Measurements from ENCODE around the gene PIK3R6.

The PIK3R6 gene

GRCh38 chr17:8841844-8842243 lies 25.6 kb downstream of the PIK3R6 start:
- DNase-seq (ENCODE audit: insufficient read length, low spot score) (no peak), FAIRE-seq (no peak)
- TF ChIP-seq PAX5 (IDR thresholded peaks at IDR 0.05; ENCODE audit: insufficient read depth, low read length, severe bottlenecking) (no peak), POU2F2 (IDR thresholded peaks at IDR 0.05; ENCODE audit: low read depth, low read length) (no peak), POLR2AphosphoS5 (IDR thresholded peaks at IDR 0.05; ENCODE audit: low read depth, low read length) (no peak), POLR2A (IDR thresholded peaks at IDR 0.05; ENCODE audit: low read depth, low read length) (0 out of 2 replicates have a peak, but pooled peaks have one; percentile 13)

- no peak for TF ChIP-seq POLR2A (IDR thresholded peaks at IDR 0.05; ENCODE audit: low read depth, low read length)
- TF ChIP-seq PAX5 (IDR thresholded peaks at IDR 0.05; ENCODE audit: insufficient read depth, low read length, severe bottlenecking) = no peak
- no peak for TF ChIP-seq POU2F2 (IDR thresholded peaks at IDR 0.05; ENCODE audit: low read depth, low read length)
- no peak for TF ChIP-seq TAF1 (IDR thresholded peaks at IDR 0.05; ENCODE audit: low read depth, low read length)
- no peak for TF ChIP-seq POLR2AphosphoS5 (IDR thresholded peaks at IDR 0.05; ENCODE audit: low read depth, low read length)
- TF ChIP-seq SPI1 (IDR thresholded peaks at IDR 0.05; ENCODE audit: low read depth, low read length) = no peak
- no peak for DNase-seq (ENCODE audit: insufficient read length, low spot score)
- no peak for FAIRE-seq
Measured at GRCh38 chr17:8839410-8839935, 28.0 kb downstream of the PIK3R6 start.

- no peak for FAIRE-seq
- DNase-seq (ENCODE audit: insufficient read length, low spot score) = no peak
- no peak for TF ChIP-seq PAX5 (IDR thresholded peaks at IDR 0.05; ENCODE audit: insufficient read depth, low read length, severe bottlenecking)
- TF ChIP-seq TAF1 (IDR thresholded peaks at IDR 0.05; ENCODE audit: low read depth, low read length) = no peak
- TF ChIP-seq POLR2A (IDR thresholded peaks at IDR 0.05; ENCODE audit: low read depth, low read length) = no peak
- no peak for TF ChIP-seq POLR2AphosphoS5 (IDR thresholded peaks at IDR 0.05; ENCODE audit: low read depth, low read length)
- no peak for TF ChIP-seq POU2F2 (IDR thresholded peaks at IDR 0.05; ENCODE audit: low read depth, low read length)
- no peak for TF ChIP-seq SPI1 (IDR thresholded peaks at IDR 0.05; ENCODE audit: low read depth, low read length)
Measured at GRCh38 chr17:8838551-8839095, 28.9 kb downstream of the PIK3R6 start.

GRCh38 chr17:8837563-8838075 lies 29.9 kb downstream of the PIK3R6 start:
- TF ChIP-seq TAF1 (IDR thresholded peaks at IDR 0.05; ENCODE audit: low read depth, low read length) = no peak
- no peak for TF ChIP-seq SPI1 (IDR thresholded peaks at IDR 0.05; ENCODE audit: low read depth, low read length)
- TF ChIP-seq PAX5 (IDR thresholded peaks at IDR 0.05; ENCODE audit: insufficient read depth, low read length, severe bottlenecking) = no peak
- no peak for TF ChIP-seq POU2F2 (IDR thresholded peaks at IDR 0.05; ENCODE audit: low read depth, low read length)
- peak; percentile 25; the same call in 1 of the 2 replicates for TF ChIP-seq POLR2A (IDR thresholded peaks at IDR 0.05; ENCODE audit: low read depth, low read length)
- peak; percentile 43; the same call in 1 of the 2 replicates for TF ChIP-seq POLR2AphosphoS5 (IDR thresholded peaks at IDR 0.05; ENCODE audit: low read depth, low read length)
- FAIRE-seq (no peak), DNase-seq (ENCODE audit: insufficient read length, low spot score) (no peak)

- no peak for TF ChIP-seq TAF1 (IDR thresholded peaks at IDR 0.05; ENCODE audit: low read depth, low read length)
- no peak for TF ChIP-seq POLR2A (IDR thresholded peaks at IDR 0.05; ENCODE audit: low read depth, low read length)
- no peak for TF ChIP-seq POLR2AphosphoS5 (IDR thresholded peaks at IDR 0.05; ENCODE audit: low read depth, low read length)
- no peak for TF ChIP-seq SPI1 (IDR thresholded peaks at IDR 0.05; ENCODE audit: low read depth, low read length)
- no peak for TF ChIP-seq POU2F2 (IDR thresholded peaks at IDR 0.05; ENCODE audit: low read depth, low read length)
- no peak for TF ChIP-seq PAX5 (IDR thresholded peaks at IDR 0.05; ENCODE audit: insufficient read depth, low read length, severe bottlenecking)
- DNase-seq (ENCODE audit: insufficient read length, low spot score) = no peak
- FAIRE-seq = no peak
Measured at GRCh38 chr17:8836821-8837562, 30.5 kb downstream of the PIK3R6 start.

- DNase-seq (ENCODE audit: insufficient read length, low spot score) = no peak
- TF ChIP-seq POU2F2 (IDR thresholded peaks at IDR 0.05; ENCODE audit: low read depth, low read length) (no peak), TAF1 (IDR thresholded peaks at IDR 0.05; ENCODE audit: low read depth, low read length) (no peak), POLR2A (IDR thresholded peaks at IDR 0.05; ENCODE audit: low read depth, low read length) (no peak), PAX5 (IDR thresholded peaks at IDR 0.05; ENCODE audit: insufficient read depth, low read length, severe bottlenecking) (no peak), SPI1 (IDR thresholded peaks at IDR 0.05; ENCODE audit: low read depth, low read length) (no peak), POLR2AphosphoS5 (IDR thresholded peaks at IDR 0.05; ENCODE audit: low read depth, low read length) (no peak)
- no peak for FAIRE-seq
Measured at GRCh38 chr17:8835631-8836364, 31.7 kb downstream of the PIK3R6 start.

- TF ChIP-seq PAX5 (IDR thresholded peaks at IDR 0.05; ENCODE audit: insufficient read depth, low read length, severe bottlenecking) (no peak), TAF1 (IDR thresholded peaks at IDR 0.05; ENCODE audit: low read depth, low read length) (no peak), POLR2A (IDR thresholded peaks at IDR 0.05; ENCODE audit: low read depth, low read length) (no peak), SPI1 (IDR thresholded peaks at IDR 0.05; ENCODE audit: low read depth, low read length) (no peak), POLR2AphosphoS5 (IDR thresholded peaks at IDR 0.05; ENCODE audit: low read depth, low read length) (no peak), POU2F2 (IDR thresholded peaks at IDR 0.05; ENCODE audit: low read depth, low read length) (no peak)
- no peak for DNase-seq (ENCODE audit: insufficient read length, low spot score)
Measured at GRCh38 chr17:8835106-8835505, 32.4 kb downstream of the PIK3R6 start.

DNA sequence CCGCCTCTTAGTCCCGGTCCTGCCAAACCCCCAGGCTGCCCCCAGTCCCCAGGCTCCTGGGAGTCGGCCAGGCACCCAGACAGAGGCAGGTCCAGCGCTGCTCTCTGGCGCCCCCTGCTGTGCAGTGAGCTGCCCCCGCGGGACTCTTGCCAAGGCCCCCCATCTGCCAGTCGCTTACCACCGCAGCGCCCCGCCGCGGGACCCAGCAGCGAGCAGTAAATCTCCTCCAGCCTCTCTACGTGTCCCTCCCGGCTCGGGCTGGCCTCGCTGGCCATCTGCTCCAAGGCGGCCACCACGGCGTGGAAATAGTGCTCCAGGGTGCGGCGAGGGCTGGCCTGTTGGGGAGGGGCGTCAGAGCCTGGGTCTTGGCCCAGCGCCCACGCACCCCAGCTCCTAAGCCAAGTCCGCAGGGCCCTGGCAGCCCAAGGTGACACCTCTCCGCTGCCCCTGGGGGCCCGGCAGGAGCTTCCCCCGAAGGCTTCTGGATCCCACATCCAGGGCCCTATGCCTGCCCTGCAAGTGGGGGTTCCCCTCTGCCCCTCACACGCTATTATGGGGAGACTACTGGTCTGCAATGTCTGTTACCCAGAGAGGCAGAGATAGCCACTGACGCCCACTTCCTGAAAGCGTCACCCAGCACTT lies 34.6 kb downstream of the PIK3R6 start:
- DNase-seq (ENCODE audit: insufficient read length, low spot score) (peak; percentile 56), FAIRE-seq (no peak)
- no peak for TF ChIP-seq POLR2AphosphoS5 (IDR thresholded peaks at IDR 0.05; ENCODE audit: low read depth, low read length)
- no peak for TF ChIP-seq POU2F2 (IDR thresholded peaks at IDR 0.05; ENCODE audit: low read depth, low read length)
- no peak for TF ChIP-seq PAX5 (IDR thresholded peaks at IDR 0.05; ENCODE audit: insufficient read depth, low read length, severe bottlenecking)
- no peak for TF ChIP-seq POLR2A (IDR thresholded peaks at IDR 0.05; ENCODE audit: low read depth, low read length)

More at GRCh38 chr17:8835106-8835505, 32.4 kb downstream of the PIK3R6 start:
- FAIRE-seq = no peak

All from GM12891 (cell line).